SU-DHL-6 (cell line): ENCODE results near the gene CHMP4B.
A peak's percentile ranks its signal among the peaks of the same experiment; 100 is the strongest.

Source experiments
- H2AFZ ChIP-seq: fragments of 200-600 bp; sonication (generic); 2 replicates; pipeline ENCODE4 v1.6.1; 2014; ENCODE audit warnings: low read depth, mild to moderate bottlenecking, moderate library complexity, mixed read lengths, antibody characterized with exemption, low read length; ENCODE audit not compliant: severe bottlenecking
- H3F3A ChIP-seq: fragments of 200-600 bp; shearing (Covaris generic); 2 replicates; pipeline ENCODE4 v1.6.0; 2016; ENCODE audit warnings: antibody characterized with exemption, mild to moderate bottlenecking; ENCODE audit not compliant: insufficient read depth
- H3K27ac ChIP-seq: fragments of 200-600 bp; sonication (generic); 2 replicates; pipeline ENCODE4 v1.5.1; 2016; ENCODE audit warnings: low read depth, mild to moderate bottlenecking, low read length, moderate library complexity, mixed read lengths
- H3K27me3 ChIP-seq: fragments of 200-600 bp; sonication (generic), shearing (Covaris generic); 2 replicates; pipeline ENCODE4 v1.6.0; 2014; ENCODE audit warnings: mild to moderate bottlenecking, low read length
- H3K36me3 ChIP-seq: fragments of 200-600 bp; sonication (generic); 2 replicates; pipeline ENCODE4 v1.6.1; 2014; ENCODE audit warnings: mild to moderate bottlenecking, low read length, mixed read lengths
- H3K4me2 ChIP-seq: fragments of 300-600, 200-600 bp; shearing (Covaris generic), sonication (generic); 2 replicates; pipeline ENCODE4 v1.6.0; 2014; ENCODE audit warnings: low read length, low read depth, mild to moderate bottlenecking; ENCODE audit not compliant: poor library complexity, severe bottlenecking
- H3K4me3 ChIP-seq: fragments of 200-600 bp; sonication (generic); 2 replicates; pipeline ENCODE4 v1.5.1; 2014; ENCODE audit warnings: antibody characterized with exemption, low read length, mild to moderate bottlenecking, mixed read lengths; ENCODE audit not compliant: insufficient read depth, poor library complexity, severe bottlenecking
- H3K79me2 ChIP-seq: fragments of 200-600 bp; sonication (generic); 2 replicates; pipeline ENCODE4 v1.6.1; 2014; ENCODE audit warnings: mild to moderate bottlenecking, low read length, moderate library complexity; ENCODE audit not compliant: insufficient read depth
- H3K9ac ChIP-seq: fragments of 200-600 bp; sonication (generic); 2 replicates; pipeline ENCODE4 v1.7.0; 2014; ENCODE audit warnings: mild to moderate bottlenecking, low read length
- H3K9me2 ChIP-seq: fragments of 200-600 bp; sonication (generic); replicated peaks from 2 replicates; pipeline ENCODE4 v1.6.1; 2014; ENCODE audit warnings: low read length; ENCODE audit not compliant: insufficient read depth
- H3K9me3 ChIP-seq: fragments of 200-600 bp; sonication (generic); 2 replicates; pipeline ENCODE4 v1.6.1; 2014; ENCODE audit warnings: low read length, mixed read lengths; ENCODE audit not compliant: insufficient read depth
- H4K20me1 ChIP-seq: fragments of 200-600 bp; sonication (generic); 2 replicates; pipeline ENCODE4 v1.6.1; 2014; ENCODE audit warnings: low read depth, mild to moderate bottlenecking, antibody characterized with exemption, low read length, moderate library complexity, mixed read lengths
- CTCF ChIP-seq: fragments of 200-600 bp; sonication (generic); IDR thresholded peaks from one replicate; pipeline ENCODE4 v1.5.1; 2017; ENCODE audit warnings: antibody characterized with exemption, mild to moderate bottlenecking, low read length, moderate library complexity; ENCODE audit not compliant: insufficient read depth, poor library complexity, severe bottlenecking
- EZH2phosphoT487 ChIP-seq: fragments of 200-600 bp; sonication (generic), shearing (Covaris generic); conservative IDR thresholded peaks from 2 replicates; pipeline ENCODE4 v1.6.1; 2018; ENCODE audit warnings: mild to moderate bottlenecking, antibody characterized with exemption, low read length, moderate library complexity, mixed read lengths

Gene CHMP4B

GRCh38 chr20:33825340-33826269 lies 14.5 kb downstream of the CHMP4B start:
- TF ChIP-seq CTCF (no peak), EZH2phosphoT487 (no peak)
- H4K20me1 ChIP-seq: no peaks in the 10 kb centered on the region; the same call in 1 of the 2 replicates
- peak overlapping the region; percentile 85; the same call in 1 of the 2 replicates for H3K27ac ChIP-seq

GRCh38 chr20:33826270-33826897 lies 15.2 kb downstream of the CHMP4B start:
- H2AFZ ChIP-seq: no peak overlapping the region
- no peaks in the 10 kb centered on the region for H3K36me3 ChIP-seq
- peak overlapping the region; percentile 1 for H3K4me2 ChIP-seq
- no peaks in the 10 kb centered on the region for H3K27me3 ChIP-seq
- peak overlapping the region; percentile 85 for H3K27ac ChIP-seq
- H3K4me3 ChIP-seq: no peak overlapping the region
- H3F3A ChIP-seq: peaks cover 19% of the 10 kb centered on the region; the same call in 1 of the 2 replicates
- no peaks in the 10 kb centered on the region; the same call in 1 of the 2 replicates for H4K20me1 ChIP-seq
- TF ChIP-seq EZH2phosphoT487 (no peak), CTCF (no peak)
- H3K9me2 ChIP-seq: no peaks in the 10 kb centered on the region
- no peak overlapping the region for H3K9ac ChIP-seq
- no peaks in the 10 kb centered on the region for H3K9me3 ChIP-seq
- peaks cover 100% of the 10 kb centered on the region for H3K79me2 ChIP-seq

More at GRCh38 chr20:33825340-33826269, 14.5 kb downstream of the CHMP4B start:
- Histone ChIP-seq H3K9me2 (no peaks in the 10 kb centered on the region), H3K9ac (no peak overlapping the region), H3K4me2 (no peak overlapping the region), H3K27me3 (no peaks in the 10 kb centered on the region), H3K36me3 (no peaks in the 10 kb centered on the region), H3K9me3 (no peaks in the 10 kb centered on the region), H3K4me3 (no peak overlapping the region), H3K79me2 (peaks cover 100% of the 10 kb centered on the region), H2AFZ (no peak overlapping the region), H3F3A (peaks cover 19% of the 10 kb centered on the region; the same call in 1 of the 2 replicates)

- no peaks in the 10 kb centered on the region for H3K27me3 ChIP-seq
- H2AFZ ChIP-seq: no peak overlapping the region
- H3F3A ChIP-seq: peaks cover 19% of the 10 kb centered on the region; the same call in 1 of the 2 replicates
- H3K4me2 ChIP-seq: peak overlapping the region; percentile 57
- H3K36me3 ChIP-seq: no peaks in the 10 kb centered on the region
- no peaks in the 10 kb centered on the region; the same call in 1 of the 2 replicates for H4K20me1 ChIP-seq
- H3K27ac ChIP-seq: peak overlapping the region; percentile 85
- no peaks in the 10 kb centered on the region for H3K9me2 ChIP-seq
- H3K79me2 ChIP-seq: peaks cover 100% of the 10 kb centered on the region
- H3K4me3 ChIP-seq: no peak overlapping the region
- H3K9me3 ChIP-seq: no peaks in the 10 kb centered on the region
- H3K9ac ChIP-seq: peak overlapping the region; percentile 44
- no peak for TF ChIP-seq CTCF
- no peak for TF ChIP-seq EZH2phosphoT487
Measured at GRCh38 chr20:33827109-33827508, 16.0 kb downstream of the CHMP4B start.
